ENCODE results near the gene LRP1-AS. TPM values are rescaled to one million over a fixed set of nuclear protein-coding genes. Genes with fewer than 3 reads are reported as not detected.

LRP1-AS gene
- total RNA-seq, 2 experiments from 2014 or later: not detected

DNA sequence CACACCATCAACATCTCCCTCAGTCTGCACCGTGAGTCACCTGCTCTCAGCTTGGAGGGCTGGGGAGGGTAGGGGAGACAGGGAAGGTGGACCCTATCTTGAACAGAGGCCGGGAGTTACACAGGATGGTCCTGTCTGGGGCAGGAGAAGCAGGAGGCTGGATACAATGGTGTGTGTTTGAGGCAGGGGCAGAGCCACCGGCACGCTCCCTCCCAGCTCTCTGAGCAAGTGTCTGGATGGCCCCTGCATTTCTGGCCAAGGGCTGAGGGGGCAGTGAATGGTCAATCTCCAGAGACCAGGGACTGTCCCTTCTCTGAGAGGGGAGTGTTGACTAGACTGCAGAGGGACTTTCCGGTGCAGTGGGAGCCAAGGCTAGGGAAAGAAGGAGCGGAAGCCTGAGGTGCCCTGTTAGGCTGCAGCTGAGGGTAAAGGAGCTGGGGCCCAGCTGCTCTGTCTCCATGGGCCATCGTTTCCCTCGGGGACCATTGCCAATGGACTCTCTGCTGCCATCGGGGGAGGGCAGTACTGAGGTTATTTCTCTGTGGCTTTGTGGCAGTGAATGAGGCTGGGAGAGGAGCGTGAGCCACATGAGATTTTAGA lies 1.9 kb downstream of the LRP1-AS start:
- intact Hi-C loops (cut with DNase I, micrococcal nuclease): no loop called here
- no peaks in the 10 kb centered on the region for H3K36me3 ChIP-seq (ENCODE audit: insufficient read depth, low read length)
- H3K4me1 ChIP-seq (ENCODE audit: insufficient read depth, low read length): peaks cover 5% of the 10 kb centered on the region
- CTCF ChIA-PET: no interaction called here
- H3K4me3 ChIP-seq (ENCODE audit: low read length): no peak overlapping the region
- no peak overlapping the region for H3K27ac ChIP-seq (ENCODE audit: low read depth in 1 of 2, low read length in 2 of 2)
- ATAC-seq (ENCODE audit: poor library complexity) (no peak), DNase-seq (no peak)
- peaks cover 6% of the 10 kb centered on the region for H3K4me1 Mint-ChIP-seq (ENCODE audit: low read depth)
- POLR2A ChIA-PET: no interaction called here
- H3K27me3 Mint-ChIP-seq: no peaks in the 10 kb centered on the region
- no peak overlapping the region for H3K4me3 Mint-ChIP-seq
- TF ChIP-seq, protein P1, sequence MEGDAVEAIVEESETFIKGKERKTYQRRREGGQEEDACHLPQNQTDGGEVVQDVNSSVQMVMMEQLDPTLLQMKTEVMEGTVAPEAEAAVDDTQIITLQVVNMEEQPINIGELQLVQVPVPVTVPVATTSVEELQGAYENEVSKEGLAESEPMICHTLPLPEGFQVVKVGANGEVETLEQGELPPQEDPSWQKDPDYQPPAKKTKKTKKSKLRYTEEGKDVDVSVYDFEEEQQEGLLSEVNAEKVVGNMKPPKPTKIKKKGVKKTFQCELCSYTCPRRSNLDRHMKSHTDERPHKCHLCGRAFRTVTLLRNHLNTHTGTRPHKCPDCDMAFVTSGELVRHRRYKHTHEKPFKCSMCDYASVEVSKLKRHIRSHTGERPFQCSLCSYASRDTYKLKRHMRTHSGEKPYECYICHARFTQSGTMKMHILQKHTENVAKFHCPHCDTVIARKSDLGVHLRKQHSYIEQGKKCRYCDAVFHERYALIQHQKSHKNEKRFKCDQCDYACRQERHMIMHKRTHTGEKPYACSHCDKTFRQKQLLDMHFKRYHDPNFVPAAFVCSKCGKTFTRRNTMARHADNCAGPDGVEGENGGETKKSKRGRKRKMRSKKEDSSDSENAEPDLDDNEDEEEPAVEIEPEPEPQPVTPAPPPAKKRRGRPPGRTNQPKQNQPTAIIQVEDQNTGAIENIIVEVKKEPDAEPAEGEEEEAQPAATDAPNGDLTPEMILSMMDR (IDR thresholded peaks at IDR 0.05): no peak
- H3K27ac Mint-ChIP-seq: no peak overlapping the region
- no peaks in the 10 kb centered on the region for H3K36me3 Mint-ChIP-seq (ENCODE audit: low read depth)
- H3K9me3 Mint-ChIP-seq: no peaks in the 10 kb centered on the region
- H3K27me3 ChIP-seq (ENCODE audit: control insufficient read depth in 1 of 2, insufficient read depth in 2 of 2, low read length in 2 of 2): no peaks in the 10 kb centered on the region
- no peaks in the 10 kb centered on the region for H3K9me3 ChIP-seq (ENCODE audit: control insufficient read depth in 1 of 2, insufficient read depth in 1 of 2, low read length in 2 of 2)

GRCh38 chr12:57143454-57143853 lies 4.0 kb downstream of the LRP1-AS start:
- peaks cover 5% of the 10 kb centered on the region for H3K4me1 ChIP-seq (ENCODE audit: insufficient read depth, low read length)
- TF ChIP-seq, protein P1 (IDR thresholded peaks at IDR 0.05): no peak
- peaks cover 2% of the 10 kb centered on the region for H3K36me3 ChIP-seq (ENCODE audit: insufficient read depth, low read length)
- H3K4me1 Mint-ChIP-seq (ENCODE audit: low read depth): peaks cover 6% of the 10 kb centered on the region
- H3K9me3 Mint-ChIP-seq: no peaks in the 10 kb centered on the region
- no peaks in the 10 kb centered on the region for H3K36me3 Mint-ChIP-seq (ENCODE audit: low read depth)
- DNase-seq (no peak), ATAC-seq (ENCODE audit: poor library complexity) (no peak)
- CTCF ChIA-PET: no interaction called here
- H3K27ac Mint-ChIP-seq: no peak overlapping the region
- no peaks in the 10 kb centered on the region for H3K27me3 Mint-ChIP-seq
- H3K27ac ChIP-seq (ENCODE audit: low read depth in 1 of 2, low read length in 2 of 2): no peak overlapping the region
- intact Hi-C loops (cut with DNase I, micrococcal nuclease): no loop called here
- POLR2A ChIA-PET: interaction anchor here (0.6 kb wide), 1 partner anchor 117 kb away, joined by 3 read pairs; no protein-coding TSS in a partner anchor
- no peaks in the 10 kb centered on the region for H3K9me3 ChIP-seq (ENCODE audit: control insufficient read depth in 1 of 2, insufficient read depth in 1 of 2, low read length in 2 of 2)
- no peak overlapping the region for H3K4me3 ChIP-seq (ENCODE audit: low read length)
- H3K27me3 ChIP-seq (ENCODE audit: control insufficient read depth in 1 of 2, insufficient read depth in 2 of 2, low read length in 2 of 2): no peaks in the 10 kb centered on the region
- no peak overlapping the region for H3K4me3 Mint-ChIP-seq

GRCh38 chr12:57142727-57143126 lies 4.7 kb downstream of the LRP1-AS start:
- intact Hi-C loops (cut with DNase I, micrococcal nuclease): no loop called here
- Mint-ChIP-seq H3K4me1 (ENCODE audit: low read depth) (peaks cover 6% of the 10 kb centered on the region), H3K9me3 (no peaks in the 10 kb centered on the region), H3K4me3 (no peak overlapping the region), H3K27me3 (no peaks in the 10 kb centered on the region), H3K36me3 (ENCODE audit: low read depth) (no peaks in the 10 kb centered on the region), H3K27ac (no peak overlapping the region)
- Histone ChIP-seq H3K27me3 (ENCODE audit: control insufficient read depth in 1 of 2, insufficient read depth in 2 of 2, low read length in 2 of 2) (no peaks in the 10 kb centered on the region), H3K4me1 (ENCODE audit: insufficient read depth, low read length) (peaks cover 5% of the 10 kb centered on the region), H3K9me3 (ENCODE audit: control insufficient read depth in 1 of 2, insufficient read depth in 1 of 2, low read length in 2 of 2) (no peaks in the 10 kb centered on the region), H3K36me3 (ENCODE audit: insufficient read depth, low read length) (peaks cover 2% of the 10 kb centered on the region), H3K4me3 (ENCODE audit: low read length) (no peak overlapping the region), H3K27ac (ENCODE audit: low read depth in 1 of 2, low read length in 2 of 2) (no peak overlapping the region)
- DNase-seq (no peak), ATAC-seq (ENCODE audit: poor library complexity) (no peak)
- TF ChIP-seq, protein P1 (IDR thresholded peaks at IDR 0.05): no peak
- CTCF ChIA-PET: no interaction called here
- POLR2A ChIA-PET: no interaction called here
